ENCODE measurements around the gene RAD50.
"Not testable (repeated sequence)": the region's sequence is repeated elsewhere in the genome, so short reads cannot be mapped to it uniquely, and the experiment has no call there.

RAD50 gene

DNA sequence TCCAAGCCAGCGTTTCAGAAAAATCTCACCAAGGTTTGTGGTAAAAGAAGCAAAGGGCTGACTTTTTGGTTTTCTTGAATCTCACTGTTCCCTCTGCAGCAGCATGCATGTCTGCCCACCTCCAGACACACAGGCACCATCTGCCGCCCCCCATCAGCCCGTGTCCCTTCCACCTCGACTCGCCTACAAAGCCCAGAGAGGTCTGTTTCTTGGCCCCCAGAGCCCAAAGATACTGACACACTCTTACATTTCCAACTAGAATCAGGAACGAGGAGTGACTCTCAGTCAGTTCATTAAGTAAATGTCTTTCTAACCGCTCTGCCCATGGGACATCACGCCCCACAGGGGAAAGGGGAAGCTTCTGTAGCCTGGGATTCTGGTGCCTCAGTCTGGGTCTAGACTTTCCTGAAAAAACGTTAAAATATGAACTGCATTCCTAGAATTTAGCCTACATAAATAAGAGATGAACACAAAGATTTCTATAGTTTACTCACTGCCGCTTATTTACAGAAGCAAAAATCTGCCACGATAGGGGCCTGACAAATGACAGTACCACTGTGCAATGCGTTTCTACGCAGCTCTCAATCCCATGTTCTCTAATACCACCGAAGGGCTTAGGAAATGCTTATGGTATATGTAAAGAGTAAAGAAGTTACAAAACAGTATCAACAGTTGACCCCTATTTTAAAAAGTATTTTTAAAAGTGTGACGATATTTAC lies 121.1 kb downstream of the RAD50 start:
- DNase-seq: no peak

DNA sequence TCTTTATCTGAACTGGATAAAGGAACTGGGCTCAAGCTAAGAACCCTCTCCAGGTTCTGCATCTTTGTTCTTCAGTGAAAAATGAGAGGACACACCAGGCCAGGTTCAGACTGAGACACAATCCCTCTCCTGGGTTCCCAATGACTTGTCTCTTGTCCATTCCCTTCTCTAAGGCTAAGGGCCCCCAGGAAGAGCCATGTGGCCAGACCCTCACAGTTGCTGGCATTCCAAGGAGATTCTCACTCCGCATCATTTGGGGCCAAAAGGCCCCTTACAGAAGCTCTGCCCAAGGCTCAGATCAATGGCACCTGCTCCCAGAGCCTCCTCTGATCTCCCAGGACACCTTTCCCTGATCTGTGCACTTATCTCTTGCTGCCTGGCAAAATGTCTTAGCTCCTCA lies 122.0 kb downstream of the RAD50 start:
- no peak for DNase-seq

GRCh38 chr5:132679166-132679565 lies 122.4 kb downstream of the RAD50 start:
- no peak for DNase-seq

GRCh38 chr5:132679717-132680380 lies 123.1 kb downstream of the RAD50 start:
- no peak for DNase-seq

DNA sequence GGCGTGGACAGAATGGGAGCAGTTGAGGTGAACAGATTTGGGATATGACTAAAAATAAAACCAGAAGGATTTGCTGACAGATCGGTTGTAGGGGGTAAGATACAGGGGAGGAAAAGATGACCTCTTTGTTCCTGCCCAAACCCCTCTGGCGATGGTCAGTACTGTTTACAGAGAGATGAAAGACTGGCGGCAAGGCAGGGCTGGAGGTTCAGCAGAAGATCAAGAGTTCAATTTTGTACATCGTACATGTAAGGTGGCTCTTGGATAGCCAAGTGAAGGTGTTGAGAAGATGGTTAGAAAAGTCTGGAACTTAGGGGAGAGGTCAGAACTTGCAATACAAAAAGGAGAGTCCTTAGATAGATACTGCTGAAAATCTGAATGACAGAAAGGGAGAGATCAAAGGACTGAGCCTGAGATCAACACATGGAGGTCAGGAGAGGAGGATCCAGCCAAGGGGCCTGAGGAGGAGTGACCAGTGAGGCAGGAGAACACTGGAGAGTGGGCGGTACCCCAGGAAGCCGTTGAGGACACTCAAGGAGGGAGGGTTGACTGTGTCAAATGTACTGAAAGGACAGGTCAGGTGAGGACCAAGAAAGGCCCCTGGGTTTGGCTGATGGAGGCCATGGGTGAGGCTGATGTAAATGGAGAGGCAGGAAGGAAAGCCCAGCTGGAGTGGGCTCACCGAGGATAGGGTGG lies 124.2 kb downstream of the RAD50 start:
- no peak for DNase-seq

- DNase-seq: no peak
Observed at GRCh38 chr5:132681476-132681831, 124.7 kb downstream of the RAD50 start.

GRCh38 chr5:132681983-132682382 lies 125.2 kb downstream of the RAD50 start:
- no peak for DNase-seq

GRCh38 chr5:132684491-132684890 lies 127.7 kb downstream of the RAD50 start:
- no peak for DNase-seq

DNA sequence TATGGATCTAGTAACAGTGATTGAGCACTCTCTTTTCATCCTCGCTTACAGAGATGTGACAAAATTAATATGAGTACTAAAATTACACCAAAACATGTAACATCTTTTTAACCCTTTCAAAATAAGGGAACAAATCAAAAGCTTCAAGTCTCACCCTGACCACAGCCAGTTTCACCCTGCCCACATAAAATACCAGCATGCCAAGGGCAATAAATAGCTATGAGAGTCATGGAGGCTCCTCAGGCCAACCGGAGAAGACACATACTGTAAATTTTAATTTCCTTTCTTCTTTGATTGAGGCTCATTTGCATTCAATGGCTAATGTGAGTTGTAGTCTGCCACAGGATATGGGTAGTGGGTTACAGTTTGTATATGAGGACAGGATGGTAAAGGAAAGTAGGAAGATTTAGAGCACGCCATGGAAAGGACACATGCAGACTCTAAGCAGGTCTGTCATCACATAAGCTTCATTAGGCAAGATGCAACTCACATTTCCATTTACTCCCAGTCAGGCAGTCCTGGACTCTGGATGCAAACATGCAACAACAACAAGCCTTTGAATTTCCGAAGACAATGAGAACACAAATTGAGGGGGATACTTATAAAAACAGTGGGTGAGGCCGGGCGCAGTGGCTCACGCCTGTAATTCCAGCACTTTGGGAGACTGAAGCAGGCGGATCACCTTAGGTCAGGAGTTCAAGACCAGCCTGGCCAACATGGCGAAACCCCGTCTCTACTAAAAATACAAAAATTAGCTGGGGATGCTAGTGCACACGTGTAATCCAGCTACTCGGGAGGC lies 128.3 kb downstream of the RAD50 start:
- DNase-seq: no peak

- no peak for DNase-seq
Observed at GRCh38 chr5:132686193-132686592, 129.4 kb downstream of the RAD50 start.

- DNase-seq: no peak
Observed at GRCh38 chr5:132687995-132688394, 131.2 kb downstream of the RAD50 start.

DNA sequence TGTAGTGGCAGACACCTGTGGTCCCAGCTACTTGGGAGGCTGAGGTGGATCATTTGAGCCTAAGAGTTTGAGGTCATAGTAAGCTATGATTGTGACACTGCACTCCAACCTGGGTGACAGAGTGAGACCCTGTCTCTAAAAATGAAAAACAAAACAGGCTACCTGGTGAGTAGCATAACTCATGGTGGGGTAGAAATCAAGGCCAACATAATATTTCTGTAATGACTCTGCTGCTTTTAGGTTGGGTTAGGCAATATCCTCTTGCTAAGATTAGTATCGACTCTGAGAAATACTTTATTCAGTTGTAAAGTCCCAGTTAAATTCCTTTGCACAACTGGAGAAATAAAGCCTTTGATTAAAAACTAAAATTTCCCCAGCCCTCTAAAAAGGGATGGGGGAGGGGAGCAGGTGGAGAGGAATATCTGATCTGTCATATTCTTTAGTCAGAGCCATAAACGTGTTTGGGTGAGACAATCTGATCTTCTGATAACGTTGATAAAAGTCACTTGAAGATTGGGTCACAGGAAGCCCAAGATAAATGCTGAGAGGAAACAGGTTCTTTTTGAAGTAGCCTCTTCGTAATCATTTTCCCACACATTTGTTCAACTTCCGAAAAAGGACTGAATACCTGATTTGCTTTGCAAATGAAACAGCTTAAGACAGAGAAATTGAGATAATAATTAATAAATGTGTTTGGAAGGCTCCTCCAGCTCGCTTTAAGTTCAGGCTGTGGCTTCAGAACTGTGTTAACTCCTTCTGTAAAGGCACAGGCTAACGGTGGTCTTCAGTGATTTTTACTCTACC lies 132.0 kb downstream of the RAD50 start:
- DNase-seq: no peak

- no peak for DNase-seq
Observed at GRCh38 chr5:132689513-132689912, 132.7 kb downstream of the RAD50 start.

GRCh38 chr5:132690156-132690555 lies 133.4 kb downstream of the RAD50 start:
- DNase-seq: no peak

DNA sequence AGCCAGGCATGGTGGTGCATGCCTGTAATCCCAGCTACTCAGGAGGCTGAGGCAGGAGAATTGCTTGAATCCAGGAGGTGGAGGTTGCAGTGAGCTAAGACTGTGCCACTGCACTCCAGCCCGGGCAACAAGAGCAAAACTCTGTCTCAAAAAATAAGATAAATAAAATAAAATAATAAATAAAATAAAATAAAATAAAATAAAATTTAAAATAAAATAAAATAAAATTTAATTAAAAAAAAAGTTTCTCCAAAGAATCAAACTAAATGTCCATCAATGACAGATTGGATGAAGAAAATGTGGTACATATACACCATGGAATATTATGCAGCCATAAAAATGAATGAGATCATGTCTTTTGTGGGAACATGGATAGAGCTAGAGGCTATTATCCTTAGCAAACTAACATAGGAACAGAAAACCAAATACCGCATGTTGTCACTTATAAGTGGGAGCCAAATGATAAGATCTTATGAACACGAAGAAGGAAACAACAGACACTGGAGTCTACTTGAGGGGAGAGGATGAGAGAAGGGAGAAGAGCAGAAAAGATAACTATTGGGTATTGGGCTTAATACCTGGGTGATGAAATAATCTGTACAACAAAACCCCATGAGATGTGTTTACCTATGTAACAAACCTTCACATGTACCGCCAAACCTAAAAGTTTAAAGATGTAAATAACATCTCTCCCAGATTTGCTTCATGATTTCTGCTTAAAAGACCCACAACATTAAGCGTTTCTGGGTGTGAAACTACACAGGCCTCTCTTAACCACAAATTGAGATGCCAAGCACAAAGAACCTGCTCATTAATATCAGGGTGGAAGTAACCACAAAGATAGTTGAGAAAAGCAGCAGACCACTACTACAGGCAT lies 135.2 kb downstream of the RAD50 start:
- not testable (repeated sequence) for DNase-seq

GRCh38 chr5:132692632-132692967 lies 135.8 kb downstream of the RAD50 start:
- no peak for DNase-seq
